Stimulated activated naive CD8-positive, alpha-beta T cell treated with anti-CD3 and anti-CD28 coated beads, Interleukin-15, Interleukin-2, amounts not matched to agents 100 U/mL and 50 U/mL, for 24 hours (primary cell): ENCODE results near the gene TMEM238.
A peak's percentile ranks its signal among the peaks of the same experiment; 100 is the strongest.

Experiments used
- ATAC-seq: fragments of 150-1000 bp; cut with Tn5 transposase; one replicate; pipeline ENCODE4 v1.10.0; 2021
- DNase-seq: peaks from one replicate; pipeline ENCODE4 v3.0.0; 2021

Gene TMEM238

DNA sequence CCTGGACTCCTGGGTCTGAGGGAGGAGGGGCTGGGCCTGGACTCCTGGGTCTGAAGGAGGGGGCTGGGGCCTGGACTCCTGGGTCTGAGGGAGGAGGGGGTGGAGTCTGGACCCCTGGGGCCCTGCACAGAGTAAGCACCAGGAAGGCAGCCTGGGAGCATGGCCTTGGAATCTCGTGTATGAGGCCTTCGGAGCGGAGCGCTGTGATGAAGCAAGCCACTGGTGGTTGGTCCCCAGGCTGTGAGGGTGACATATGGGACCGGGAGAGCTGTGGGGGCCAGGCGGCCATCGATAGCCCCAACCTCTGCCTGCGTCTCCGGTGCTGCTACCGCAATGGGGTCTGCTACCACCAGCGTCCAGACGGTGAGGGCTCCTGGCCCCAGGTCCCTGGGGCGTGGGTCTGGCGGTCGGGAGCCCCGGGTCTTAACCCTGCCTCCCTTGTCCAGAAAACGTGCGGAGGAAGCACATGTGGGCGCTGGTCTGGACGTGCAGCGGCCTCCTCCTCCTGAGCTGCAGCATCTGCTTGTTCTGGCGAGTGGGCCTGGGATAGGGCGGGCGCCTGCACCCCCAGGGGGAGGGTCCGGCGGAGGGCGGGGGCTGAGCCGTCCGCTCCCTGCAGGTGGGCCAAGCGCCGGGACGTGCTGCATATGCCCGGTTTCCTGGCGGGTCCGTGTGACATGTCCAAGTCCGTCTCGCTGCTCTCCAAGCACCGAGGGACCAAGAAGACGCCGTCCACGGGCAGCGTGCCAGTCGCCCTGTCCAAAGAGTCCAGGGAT is 6.5 kb downstream of the TMEM238 start:
- DNase-seq (no peak), ATAC-seq (no peak)

DNA sequence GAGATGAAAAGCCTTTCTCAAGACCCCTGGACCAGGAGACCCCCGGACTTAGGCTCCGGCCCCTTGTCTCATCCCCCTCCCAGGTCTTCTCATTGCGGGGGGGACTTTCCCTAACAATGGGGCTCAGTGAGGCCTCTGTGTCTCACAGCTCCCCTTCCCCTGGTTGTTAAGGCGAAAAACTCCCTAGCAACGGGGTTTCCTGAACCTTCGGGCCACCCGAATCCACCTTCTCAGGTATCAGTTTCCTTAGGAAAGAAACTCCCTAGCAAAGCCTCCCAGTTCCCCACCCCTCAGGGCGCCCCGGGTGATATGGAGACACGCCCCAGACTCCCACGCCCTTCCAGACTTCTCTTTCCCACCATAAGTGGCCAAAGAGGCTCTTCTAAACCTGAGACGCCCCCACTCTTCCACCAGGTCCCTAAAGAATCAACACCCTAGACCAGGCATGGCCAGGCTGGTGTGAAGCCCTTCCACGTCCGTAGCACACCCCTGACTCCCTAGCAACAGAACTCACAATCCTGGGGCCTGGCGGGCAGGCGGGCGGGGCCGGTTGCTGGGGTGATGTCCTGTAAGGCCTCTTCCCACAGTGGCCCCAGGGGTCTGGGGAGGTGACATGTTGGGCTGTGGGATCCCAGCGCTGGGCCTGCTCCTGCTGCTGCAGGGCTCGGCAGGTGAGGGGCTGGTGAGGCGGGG is 7.7 kb downstream of the TMEM238 start, which contains the start of gene TMEM190:
Gene TMEM190, plus strand, starts transcription at position 586 of the 693 bp plus-strand sequence. Its CDS starts 28 bp downstream, at position 614.
- no peak for DNase-seq
- no peak for ATAC-seq

GRCh38 chr19:55373993-55374757 is 9.9 kb downstream of the TMEM238 start:
- no peak for DNase-seq

GRCh38 chr19:55373306-55373992 is 10.6 kb downstream of the TMEM238 start:
- DNase-seq (no peak), ATAC-seq (no peak)

More at GRCh38 chr19:55373993-55374757, 9.9 kb downstream of the TMEM238 start:
- no peak for ATAC-seq

GRCh38 chr19:55372316-55373081 is 11.6 kb downstream of the TMEM238 start:
- DNase-seq = peak; percentile 65
- peak; percentile 69 for ATAC-seq

DNA sequence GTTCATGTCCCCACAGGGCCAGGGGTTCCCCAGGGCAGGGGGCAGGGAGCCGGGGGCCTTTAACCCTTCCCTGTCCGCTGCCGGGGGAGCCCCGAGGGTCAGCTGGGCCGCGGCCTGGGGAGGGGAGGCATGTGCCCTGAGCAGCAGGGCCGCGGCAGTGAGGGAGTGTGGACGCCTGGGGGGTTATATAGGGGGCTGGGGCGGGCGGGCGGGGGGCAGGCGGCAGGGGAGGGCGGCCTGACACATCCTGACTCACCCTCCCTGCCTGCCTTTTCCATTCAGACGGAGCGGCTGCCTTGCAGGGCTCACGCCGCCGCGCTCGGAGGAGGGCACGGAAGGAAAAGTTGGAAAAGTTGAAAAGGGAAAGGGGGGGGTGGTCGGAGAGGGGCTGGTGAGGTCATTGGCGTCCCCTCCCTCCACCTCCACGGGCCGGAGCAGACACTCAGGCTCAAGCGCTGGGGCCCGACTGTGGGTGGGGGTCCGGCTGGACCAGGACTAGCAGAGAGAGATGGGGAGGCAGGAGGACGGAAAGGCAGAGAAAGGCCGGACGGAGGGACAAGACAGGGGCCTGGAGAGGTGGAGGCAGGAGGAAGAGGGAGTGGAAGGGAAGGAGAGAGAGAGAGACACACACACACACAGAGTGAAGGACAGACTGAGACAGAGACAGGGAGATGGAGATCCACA is 13.6 kb downstream of the TMEM238 start, which contains the start of gene IL11:
Gene IL11, minus strand, starts transcription at position 159 of the 684 bp plus-strand sequence. Its CDS starts 153 bp downstream, at position 6.
- no peak for DNase-seq
- no peak for ATAC-seq

DNA sequence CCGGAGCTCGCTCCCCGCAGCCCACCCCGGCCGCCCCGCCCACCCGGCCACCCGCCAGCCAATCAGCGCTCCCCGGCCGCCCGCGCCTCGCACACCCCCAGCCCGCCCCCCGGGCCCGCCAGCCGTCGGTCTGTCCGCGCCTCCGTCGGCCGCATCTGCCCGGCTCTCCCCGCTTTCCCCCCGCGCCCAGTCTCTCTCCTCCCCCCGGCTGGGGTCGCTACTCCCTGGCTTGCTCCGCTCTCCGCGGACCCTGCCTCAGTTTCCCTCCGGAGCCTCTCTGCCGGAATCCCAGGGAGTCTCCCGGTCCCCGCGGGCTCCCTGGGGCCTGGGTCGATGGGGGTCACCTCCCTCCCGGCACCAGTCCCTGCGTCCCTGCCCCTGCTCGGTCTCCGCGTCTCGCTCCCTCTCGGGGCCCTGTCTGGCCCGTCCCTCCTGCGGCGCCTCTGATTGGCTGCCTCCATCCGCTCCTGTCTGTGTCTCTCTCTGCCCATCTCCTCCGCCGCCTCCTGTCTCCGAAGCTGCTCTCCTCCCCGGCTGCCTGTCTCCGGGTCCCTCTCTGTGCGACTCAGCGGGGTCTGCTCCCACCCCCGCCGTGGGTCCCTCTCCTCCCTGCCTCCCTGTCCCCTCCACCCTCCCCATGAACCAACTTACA is 14.3 kb downstream of the TMEM238 start:
- ATAC-seq = peak; percentile 44
- peak; percentile 60 for DNase-seq

DNA sequence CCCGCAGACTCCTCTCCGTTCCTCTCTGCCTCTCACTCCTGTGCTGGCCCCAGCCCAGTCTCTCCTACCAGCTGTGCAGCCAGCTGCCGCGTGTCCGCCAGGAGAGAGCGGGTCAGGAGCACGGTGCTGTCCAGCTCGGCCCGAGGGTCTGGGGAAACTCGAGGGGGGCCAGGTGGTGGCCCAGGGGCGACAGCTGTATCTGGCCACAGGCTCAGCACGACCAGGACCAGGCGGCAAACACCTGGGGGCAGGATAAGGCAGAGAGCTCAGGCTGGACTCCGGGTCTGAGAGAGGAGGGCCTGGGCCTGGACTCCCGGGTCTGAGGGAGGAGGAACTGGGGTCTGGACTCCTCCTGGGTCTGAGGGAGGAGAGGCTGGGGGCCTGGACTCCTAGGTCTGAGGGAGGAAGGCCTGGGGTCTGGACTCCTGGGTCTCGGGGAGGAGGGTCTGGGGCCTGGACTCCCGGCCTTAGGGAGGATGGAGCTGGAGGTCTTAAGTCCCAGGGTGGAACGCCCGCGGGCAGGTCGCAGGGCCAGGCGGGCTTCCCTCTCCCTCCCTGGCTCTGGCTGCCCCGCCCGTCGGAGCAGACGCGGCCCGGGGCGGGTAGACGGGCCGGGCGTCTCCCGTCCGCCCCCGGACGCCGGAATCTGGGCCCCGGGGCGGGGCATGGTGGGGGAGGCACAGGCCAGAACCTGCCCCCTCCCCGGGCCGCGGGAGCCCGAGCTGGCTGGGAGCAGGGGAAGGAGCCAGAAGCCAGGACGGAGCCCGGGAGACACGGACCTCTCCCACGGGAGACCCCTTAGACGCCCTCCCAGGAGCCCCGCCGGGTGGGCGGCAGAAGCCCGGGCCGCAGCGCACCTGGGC is 15.2 kb downstream of the TMEM238 start:
- ATAC-seq = no peak

GRCh38 chr19:55368106-55368505 is 16.0 kb downstream of the TMEM238 start:
- DNase-seq (no peak), ATAC-seq (no peak)

More for the DNA sequence above, 15.2 kb downstream of the TMEM238 start:
- peak; percentile 51 for DNase-seq

DNA sequence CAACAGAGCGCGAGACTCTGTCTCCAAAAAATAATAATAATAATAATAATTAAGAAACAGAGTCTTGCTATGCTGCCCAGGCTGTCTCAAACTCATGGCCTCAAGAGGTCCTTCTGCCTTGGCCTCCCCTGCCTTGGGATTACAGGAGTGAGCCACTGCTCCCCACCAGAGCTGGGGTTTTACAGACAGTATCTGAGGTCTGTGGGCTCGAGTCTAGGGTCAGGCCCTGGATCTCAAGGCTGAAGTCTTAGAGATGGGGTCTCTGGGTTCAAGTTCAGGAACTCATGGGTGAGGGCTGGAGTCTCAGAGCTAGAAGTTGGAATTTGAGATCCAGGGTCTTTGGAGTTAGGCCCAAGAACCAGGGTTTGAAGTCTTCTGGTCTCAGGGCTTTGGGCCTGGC is 17.3 kb downstream of the TMEM238 start:
- ATAC-seq = no peak
- DNase-seq = no peak

- DNase-seq (no peak), ATAC-seq (no peak)
Measured at GRCh38 chr19:55365964-55366363, 18.1 kb downstream of the TMEM238 start.

DNA sequence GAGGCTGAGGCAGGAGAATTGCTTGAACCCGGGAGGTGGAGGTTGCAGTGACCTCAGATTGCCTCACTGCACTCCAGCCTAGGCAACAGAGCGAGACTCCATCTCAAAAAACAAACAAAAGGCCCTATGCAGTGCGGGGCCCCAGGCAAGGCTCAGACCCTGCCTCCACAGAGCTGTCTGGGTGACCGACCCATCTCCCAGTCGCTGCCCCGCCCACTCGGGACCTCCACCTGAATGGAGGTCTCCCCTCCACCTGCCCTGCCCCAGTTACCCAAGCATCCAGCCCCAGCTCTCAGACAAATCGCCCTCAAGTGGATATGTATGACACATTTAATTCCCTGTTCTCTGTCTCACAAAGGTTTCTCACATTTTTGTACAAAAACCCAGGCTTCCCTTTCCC is 18.8 kb downstream of the TMEM238 start:
- DNase-seq (no peak), ATAC-seq (no peak)

GRCh38 chr19:55362990-55363716 is 20.9 kb downstream of the TMEM238 start, which contains the start of gene GARIN5B:
TSS of gene GARIN5B (minus strand) at chr19:55363260. CDS start at chr19:55363066, 194 bp downstream.
- no peak for DNase-seq
- no peak for ATAC-seq

DNA sequence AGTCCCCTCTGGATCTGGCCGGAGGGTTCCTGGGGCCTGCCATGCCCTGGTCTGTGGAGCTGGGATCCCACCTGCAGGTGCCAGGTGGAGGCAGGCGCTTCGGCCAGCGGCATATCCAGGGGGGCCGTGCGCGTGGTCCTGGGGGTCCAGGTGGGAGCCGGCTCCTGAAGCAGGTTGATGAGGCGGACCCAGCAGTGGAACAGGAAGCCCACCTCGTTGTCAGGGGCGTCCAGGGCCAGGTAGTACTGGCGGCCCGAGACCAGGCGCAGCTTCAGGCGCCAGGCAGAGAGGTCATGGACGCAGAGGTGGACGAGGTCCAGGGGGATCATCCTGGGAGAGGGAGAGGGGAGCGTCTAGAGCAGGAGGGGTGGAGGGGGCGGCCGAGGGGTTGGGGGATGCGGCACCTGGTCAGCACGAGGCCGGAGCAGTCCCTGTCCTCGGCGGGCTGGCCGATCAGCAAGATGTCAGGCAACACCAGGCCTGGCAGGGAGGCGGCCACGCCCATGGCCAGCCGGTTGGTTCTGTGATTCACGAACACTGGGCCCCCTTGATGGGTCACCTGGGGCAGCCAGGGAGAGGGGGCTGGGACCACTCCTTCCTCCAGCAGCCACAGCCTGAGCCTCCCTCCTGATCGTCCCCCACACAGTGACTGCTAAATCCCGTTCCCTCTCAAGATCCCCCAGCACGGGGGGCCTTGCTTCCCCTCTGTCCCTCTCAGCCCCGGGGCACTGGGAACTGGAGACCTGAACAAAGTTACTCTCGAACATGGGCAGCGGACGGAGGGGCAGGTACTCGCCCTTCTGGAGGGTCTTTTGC is 21.7 kb downstream of the TMEM238 start:
- no peak for ATAC-seq
- DNase-seq = no peak

- DNase-seq (no peak), ATAC-seq (no peak)
Measured at GRCh38 chr19:55360902-55361301, 23.2 kb downstream of the TMEM238 start.

GRCh38 chr19:55358943-55359908 is 24.9 kb downstream of the TMEM238 start:
- DNase-seq (no peak), ATAC-seq (no peak)
